Sciatic nerve (tissue), 2 donors: ENCODE measurements around the gene FAM193A. TPM values are rescaled to one million over a fixed set of nuclear protein-coding genes. Genes with fewer than 3 reads are reported as not detected.
"Not testable (repeated sequence)": the region's sequence is repeated elsewhere in the genome, so short reads cannot be mapped to it uniquely, and the experiment has no call there.

ENCODE experiments used
- ATAC-seq: fragments of 200-7000 bp; cut with Tn5 transposase; one replicate; pipeline ENCODE4 v1.9.1; 2020; ENCODE audit warnings: mild to moderate bottlenecking, moderate library complexity
- DNase-seq: peaks from one replicate; pipeline ENCODE4 v3.0.0-alpha.2; 2020; ENCODE audit warnings: low spot score
- intact Hi-C: fragments of 100-400 bp; cut with DNase I; formaldehyde crosslinking; loops from one replicate; pipeline ENCODE4 v1.14.2; 2022
- total RNA-seq: library from RNA; stranded (reverse); fragmentation: NEBNext Ultra II Directional; extraction: Animal tissue kit (Norgen Biotek cat#: 25700); gene quantifications from one replicate; pipeline ENCODE4 v1.2.1, GENCODE V29; 2021
- donor health status: DM: no; HTN: no; CAD: no.
- donor health status: DM: no; HTN: no; CAD: no.

The FAM193A gene
- total RNA-seq, 1 donor from 2014 or later, result 47.3 TPM

- intact Hi-C loops, result no loop called here
- ATAC-seq (no peak), DNase-seq (no peak)
These were observed 135.6 kb downstream of the FAM193A start for GRCh38 chr4:2672082-2672481.

- no peak for DNase-seq
- no peak for ATAC-seq
- intact Hi-C loops, result no loop called here
These were observed 136.3 kb downstream of the FAM193A start for GRCh38 chr4:2672700-2673099.

DNA sequence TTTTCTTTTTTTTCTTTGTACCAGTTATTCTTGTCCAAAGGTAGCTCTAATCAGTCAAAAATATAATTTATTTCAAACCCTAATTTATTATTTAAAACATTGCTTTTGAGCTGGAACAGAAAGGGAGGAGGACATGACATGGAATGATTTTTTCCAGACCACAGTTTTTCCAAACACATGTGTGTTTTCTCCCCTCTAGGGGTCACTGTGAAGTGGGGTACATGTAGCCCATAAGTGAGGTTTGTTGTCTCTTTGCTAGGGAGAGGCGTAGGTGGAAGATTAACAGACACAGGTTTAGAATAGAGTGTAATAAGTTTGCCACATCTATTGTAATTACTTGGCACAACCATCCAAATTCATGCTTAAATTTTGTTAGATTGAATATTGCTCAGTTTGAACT is 136.7 kb downstream of the FAM193A start:
- intact Hi-C loops, result no loop called here
- no peak for ATAC-seq
- no peak for DNase-seq

DNA sequence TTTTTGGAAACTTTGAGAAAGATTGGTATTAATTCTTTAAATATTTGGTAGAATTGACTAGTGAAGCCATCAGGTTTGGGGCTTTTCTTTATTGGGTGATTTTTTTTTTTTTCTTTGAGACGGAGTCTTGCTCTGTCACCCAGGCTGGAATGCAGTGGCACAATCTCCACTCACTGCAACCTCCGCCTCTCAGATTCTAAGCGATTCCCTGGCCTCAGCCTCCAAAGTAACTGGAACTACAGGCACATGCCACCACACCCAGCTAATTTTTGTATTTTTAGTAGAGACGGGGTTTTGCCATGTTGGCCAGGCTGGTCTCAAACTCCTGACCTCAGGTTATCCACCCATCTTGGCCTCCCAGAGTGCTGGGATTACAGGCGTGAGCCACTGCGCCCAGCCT is 143.3 kb downstream of the FAM193A start:
- ATAC-seq, intact Hi-C loops, DNase-seq: not testable (repeated sequence)

DNA sequence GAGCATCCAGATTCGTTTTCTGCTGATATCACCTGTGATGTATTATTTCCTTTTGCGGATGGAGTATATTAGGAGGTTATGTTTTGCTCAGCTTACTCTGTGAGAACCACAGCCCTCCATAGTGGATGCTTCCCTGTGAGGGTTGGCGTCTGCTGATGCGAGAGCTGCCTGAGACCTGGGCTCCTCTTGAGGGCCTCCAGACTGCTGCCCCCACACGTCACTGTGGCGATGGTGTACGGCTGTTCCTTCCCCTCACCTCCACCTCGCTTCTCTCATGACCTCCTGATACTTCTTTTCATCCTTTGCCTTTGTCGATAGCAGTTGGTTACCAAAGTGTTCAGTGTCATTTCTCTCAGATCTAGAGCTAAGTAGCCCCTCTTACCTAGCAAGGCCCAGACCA is 148.0 kb downstream of the FAM193A start:
- DNase-seq (no peak), ATAC-seq (no peak)
- intact Hi-C loops, result no loop called here

GRCh38 chr4:2685541-2685940 is 149.1 kb downstream of the FAM193A start:
- ATAC-seq, result no peak
- intact Hi-C loops, result no loop called here
- DNase-seq, result no peak

GRCh38 chr4:2686379-2687265 is 150.2 kb downstream of the FAM193A start:
- intact Hi-C loops, result no loop called here
- DNase-seq, result no peak
- no peak for ATAC-seq

- DNase-seq (no peak), ATAC-seq (no peak)
- intact Hi-C loops, result no loop called here
These were observed 151.8 kb downstream of the FAM193A start for GRCh38 chr4:2688281-2688680.

DNA sequence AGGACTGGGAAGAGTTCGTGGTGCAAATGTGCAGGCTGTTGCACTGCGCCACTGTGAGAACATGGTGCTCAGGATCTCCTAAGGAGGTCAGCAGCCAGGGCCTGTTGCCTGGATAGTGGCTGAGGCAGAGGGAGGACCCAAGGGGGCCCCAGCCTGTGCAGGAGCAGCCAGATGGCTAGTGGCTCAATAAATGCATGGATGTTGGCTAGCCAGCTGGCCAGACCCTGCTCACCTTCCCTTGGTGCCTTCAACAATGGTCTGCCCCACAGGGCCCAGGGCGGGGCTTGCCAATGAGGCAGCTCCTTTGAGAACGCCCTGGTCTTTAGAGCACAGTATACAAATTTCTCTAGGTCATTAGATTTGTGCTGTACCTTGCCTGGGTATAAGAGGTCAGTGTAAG is 152.2 kb downstream of the FAM193A start:
- ATAC-seq, result no peak
- intact Hi-C loops, result no loop called here
- no peak for DNase-seq

GRCh38 chr4:2689114-2689513 is 152.7 kb downstream of the FAM193A start:
- DNase-seq (no peak), ATAC-seq (no peak)
- intact Hi-C loops, result no loop called here

DNA sequence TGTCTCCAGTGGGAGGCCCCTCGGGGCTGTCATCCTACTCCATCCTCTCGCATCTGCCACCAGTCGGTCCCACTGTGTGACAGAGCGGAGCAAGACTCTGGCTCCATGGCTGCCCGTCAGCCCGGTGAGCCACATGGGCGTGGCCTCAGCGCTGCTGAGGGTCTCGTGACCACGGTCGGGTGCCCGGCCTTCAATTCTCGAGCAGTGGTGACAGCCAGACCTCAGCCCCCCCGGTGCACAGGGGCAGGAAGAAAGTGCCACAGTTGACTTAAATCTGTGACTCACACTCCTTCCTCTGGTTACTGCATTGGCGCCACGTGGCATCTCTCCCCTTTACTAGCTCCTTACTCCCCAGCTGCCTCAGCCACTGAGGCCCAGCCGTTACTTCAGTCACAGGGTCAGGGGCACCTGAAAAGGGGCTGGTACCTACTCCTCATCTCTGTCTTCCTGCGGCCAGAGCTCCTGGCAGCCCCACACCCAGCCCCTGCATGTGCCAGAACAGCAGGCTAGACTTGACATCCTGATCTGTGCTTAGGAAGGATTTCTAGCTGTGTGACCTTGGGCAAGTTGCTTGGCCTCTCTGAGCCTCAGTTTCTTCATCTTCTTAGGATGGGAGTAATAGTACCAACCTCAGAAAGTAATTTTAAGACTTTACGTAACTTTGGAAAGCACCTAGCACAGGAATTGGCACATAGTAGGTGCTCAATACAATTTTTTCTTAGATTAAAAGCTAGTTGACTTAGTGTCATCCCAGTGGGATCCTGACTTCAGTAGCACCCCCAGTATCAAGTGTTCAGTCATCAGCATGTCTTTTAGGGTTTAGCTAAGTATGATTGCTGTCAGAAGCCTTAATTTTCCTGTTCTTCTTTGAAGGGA is 153.6 kb downstream of the FAM193A start:
- no peak for DNase-seq
- no peak for ATAC-seq
- intact Hi-C loops, result no loop called here

- intact Hi-C loops, result no loop called here
- DNase-seq (no peak), ATAC-seq (no peak)
These were observed 154.9 kb downstream of the FAM193A start for GRCh38 chr4:2691313-2691712.

- intact Hi-C loops, result no loop called here
- ATAC-seq (no peak), DNase-seq (no peak)
These were observed 155.5 kb downstream of the FAM193A start for GRCh38 chr4:2691952-2692435.

DNA sequence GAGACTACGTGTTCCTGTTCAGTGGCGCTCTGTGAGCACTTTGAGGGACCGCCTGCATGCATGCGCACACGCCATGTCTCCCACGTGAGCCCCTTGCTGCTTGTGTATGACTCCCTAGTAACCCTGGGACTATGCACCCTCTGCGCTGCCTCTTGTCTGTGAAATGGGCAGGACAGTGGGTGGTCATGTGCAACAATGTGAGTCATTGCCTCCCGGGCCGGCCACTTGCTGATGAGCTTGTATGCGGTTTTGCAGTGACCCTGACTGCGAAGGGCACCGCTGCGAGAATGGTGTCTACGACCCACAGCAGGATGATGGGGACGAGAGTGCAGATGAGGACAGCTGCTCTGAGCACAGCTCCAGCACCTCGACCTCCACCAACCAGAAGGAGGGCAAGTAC is 158.2 kb downstream of the FAM193A start:
- ATAC-seq (no peak), DNase-seq (no peak)
- intact Hi-C loops, result no loop called here

GRCh38 chr4:2695346-2696060 is 159.1 kb downstream of the FAM193A start:
- no peak for DNase-seq
- ATAC-seq, result no peak
- intact Hi-C loops, result no loop called here

GRCh38 chr4:2696423-2696822 is 160.0 kb downstream of the FAM193A start:
- no peak for ATAC-seq
- intact Hi-C loops, result no loop called here

GRCh38 chr4:2697995-2698414 is 161.6 kb downstream of the FAM193A start:
- ATAC-seq (peak; percentile 42), DNase-seq (no peak)
- intact Hi-C loops, result no loop called here

More at GRCh38 chr4:2696423-2696822, 160.0 kb downstream of the FAM193A start:
- no peak for DNase-seq

DNA sequence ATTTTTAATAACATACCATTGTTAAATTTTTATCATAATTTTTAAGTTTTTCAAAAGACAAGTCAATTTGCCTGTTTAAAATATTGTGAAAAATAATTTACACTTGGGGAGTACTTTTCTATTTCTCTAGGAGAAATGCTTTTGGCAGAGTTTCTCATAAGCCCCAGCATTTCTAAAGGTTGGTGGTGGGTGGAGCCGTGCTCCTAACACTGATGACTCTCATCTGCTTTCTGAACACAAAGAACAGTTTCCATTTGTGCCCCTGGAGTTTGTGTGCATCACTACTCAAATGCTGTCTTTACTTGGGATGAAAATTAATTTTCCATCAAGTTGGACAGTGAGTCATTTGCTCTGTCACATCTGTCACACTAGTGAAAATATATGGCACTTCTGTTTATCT is 162.1 kb downstream of the FAM193A start:
- ATAC-seq, result no peak
- intact Hi-C loops, result no loop called here
- no peak for DNase-seq

GRCh38 chr4:2698951-2699505 is 162.6 kb downstream of the FAM193A start:
- DNase-seq, result no peak
- intact Hi-C loops, result no loop called here
- no peak for ATAC-seq
